Measurements from ENCODE around the gene RHEB. TPM values are rescaled to one million over a fixed set of nuclear protein-coding genes. Genes with fewer than 3 reads are reported as not detected.
A peak's percentile ranks its signal among the peaks of the same experiment; 100 is the strongest.

Gene RHEB
- total and polyA plus RNA-seq, 2 of the 13 experiments (the other 11 are each of a cell fraction or from before 2014, with no cell fraction given): 55.0 to 77.6 TPM

- no peak for TF ChIP-seq ARID2 (CRISPR knock-in tag; IDR thresholded peaks at IDR 0.05; ENCODE audit: borderline replicate concordance)
- no peak for TF ChIP-seq ELK4 (CRISPR knock-in tag; IDR thresholded peaks at IDR 0.05; ENCODE audit: borderline replicate concordance)
- no peak for TF ChIP-seq MTERF4 (CRISPR knock-in tag; IDR thresholded peaks at IDR 0.05)
- TF ChIP-seq ZNF225 (CRISPR knock-in tag; IDR thresholded peaks at IDR 0.05): no peak
- no peak for TF ChIP-seq LRRFIP1 (CRISPR knock-in tag; conservative IDR thresholded peaks at IDR 0.05)
- no peak; the same call in 1 of the 2 replicates for TF ChIP-seq TBX3 (IDR thresholded peaks at IDR 0.05; ENCODE audit: borderline replicate concordance)
- no peak for TF ChIP-seq ZNF333 (CRISPR knock-in tag; IDR thresholded peaks at IDR 0.05; ENCODE audit: borderline replicate concordance)
- TF ChIP-seq ZMYM2 (CRISPR knock-in tag; IDR thresholded peaks at IDR 0.05): no peak
- TF ChIP-seq EZH2 (conservative IDR thresholded peaks at IDR 0.05; ENCODE audit: low read depth, low read length): no peak
- TF ChIP-seq SIN3B (IDR thresholded peaks at IDR 0.05; ENCODE audit: low read length): no peak
- no peak for TF ChIP-seq ATRX (CRISPR knock-in tag; IDR thresholded peaks at IDR 0.05; ENCODE audit: borderline replicate concordance)
- TF ChIP-seq SRF (IDR thresholded peaks at IDR 0.05; ENCODE audit: low read depth, low read length): no peak
- TF ChIP-seq ZNF7 (CRISPR knock-in tag; IDR thresholded peaks at IDR 0.05): no peak
- peak; percentile 55; the same call in 1 of the 2 replicates for TF ChIP-seq ARID4A (CRISPR knock-in tag; IDR thresholded peaks at IDR 0.05; ENCODE audit: borderline replicate concordance)
- no peak for TF ChIP-seq GMEB2 (CRISPR knock-in tag; IDR thresholded peaks at IDR 0.05; ENCODE audit: low read depth)
- TF ChIP-seq SAP130 (CRISPR knock-in tag; IDR thresholded peaks at IDR 0.05; ENCODE audit: low read depth): peak; percentile 57
- TF ChIP-seq MAFK (conservative IDR thresholded peaks at IDR 0.05 in 1 of 2, IDR thresholded peaks at IDR 0.05 in 1 of 2; ENCODE audit: low read length in 2 of 2): no peak
- no peak for TF ChIP-seq JDP2 (CRISPR knock-in tag; IDR thresholded peaks at IDR 0.05; ENCODE audit: borderline replicate concordance)
- no peak for TF ChIP-seq SNAPC2 (CRISPR knock-in tag; IDR thresholded peaks at IDR 0.05)
- no peak for TF ChIP-seq MED8 (CRISPR knock-in tag; IDR thresholded peaks at IDR 0.05; ENCODE audit: insufficient replicate concordance)
Observed at GRCh38 chr7:151519765-151520418, at the start of gene RHEB (continued).

All from HepG2 (cell line).